GM23248 (cell line): ENCODE measurements around the gene DRAXIN.

Experiments
- EZH2 ChIP-seq: fragments of 200-600 bp; sonication (generic); IDR thresholded peaks from 2 replicates; pipeline ENCODE4 v1.6.1; 2018; ENCODE audit warnings: antibody characterized with exemption, mild to moderate bottlenecking; ENCODE audit not compliant: insufficient read depth, poor library complexity, severe bottlenecking
- EZH2phosphoT487 ChIP-seq: fragments of 200-600 bp; sonication (generic); IDR thresholded peaks from 2 replicates; pipeline ENCODE4 v1.6.1; 2018; ENCODE audit warnings: antibody characterized with exemption, moderate library complexity, mild to moderate bottlenecking, low read depth; ENCODE audit not compliant: insufficient read depth

DNA sequence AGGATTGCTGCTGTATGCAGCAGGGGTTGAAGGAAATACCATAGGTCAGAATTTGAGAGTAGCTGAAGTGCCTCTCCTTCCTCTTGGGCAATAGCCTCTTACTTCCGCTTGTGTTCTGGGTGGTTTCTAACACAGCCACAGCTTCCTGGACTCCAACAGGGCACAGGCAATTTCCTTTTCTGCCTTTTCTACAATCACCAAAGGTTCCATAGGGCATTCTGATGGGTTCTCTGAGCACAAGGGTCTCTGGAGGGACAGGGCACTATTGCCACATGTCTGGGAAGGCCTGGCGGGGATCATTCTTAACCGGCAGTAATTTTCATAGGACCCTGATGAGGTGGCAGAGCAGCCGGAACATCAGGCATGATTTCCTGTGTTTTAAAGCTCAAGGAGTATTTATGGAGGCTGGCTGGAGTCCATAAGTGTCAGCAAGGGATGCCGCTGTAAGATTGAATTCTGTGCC, 39.0 kb downstream of the DRAXIN start:
- TF ChIP-seq EZH2 (no peak), EZH2phosphoT487 (no peak)
